Testis (tissue), 3 donors: ENCODE measurements around the gene U2SURP. TPM values are rescaled to one million over a fixed set of nuclear protein-coding genes. Genes with fewer than 3 reads are reported as not detected.

Source experiments
- DNase-seq: peaks from one replicate; pipeline ENCODE4 v3.0.0-alpha.2; 2019
- H3K27ac ChIP-seq, 2 donors: fragments of 200-600 bp; sonication (generic); one replicate each; pipeline ENCODE4 v1.5.1; 2019
- H3K27me3 ChIP-seq: fragments of 200-600 bp; sonication (generic); one replicate; pipeline ENCODE4 v1.5.1; 2019
- H3K36me3 ChIP-seq: fragments of 200-600 bp; sonication (generic); one replicate; pipeline ENCODE4 v1.5.1; 2017; ENCODE audit warnings: low read depth; ENCODE audit errors: missing control alignments
- H3K4me1 ChIP-seq: fragments of 200-600 bp; sonication (generic); one replicate; pipeline ENCODE4 v1.5.1; 2019
- H3K4me3 ChIP-seq, 2 donors: fragments of 200-600 bp; sonication (generic); one replicate each; pipeline ENCODE4 v1.5.1; 2017 to 2019
- H3K9me3 ChIP-seq: fragments of 200-600 bp; sonication (generic); one replicate; pipeline ENCODE4 v1.5.1; 2017
- POLR2A ChIP-seq: fragments of 450-650 bp; IDR thresholded peaks from one replicate; pipeline ENCODE4 v1.6.1; 2017; ENCODE audit warnings: antibody characterized with exemption, mild to moderate bottlenecking, moderate library complexity
- WGBS, 2 donors: methylation state at CpG; one replicate each; pipeline ENCODE4 v1.1.5; 2018; 5-methylcytosine and 5-hydroxymethylcytosine counted together
- intact Hi-C: fragments of 100-400 bp; cut with DNase I; formaldehyde crosslinking; loops from one replicate; pipeline ENCODE4 v1.15.1; 2023; ENCODE audit warnings: low total_unique reads
- polyA plus RNA-seq: library from polyadenylated mRNA; stranded (reverse); fragments of 350-450 nt; fragmentation: Illumina TruSeq; extraction: RNeasy Lipid Tissue Mini Kit (QIAGEN cat#74804); gene quantifications from one replicate; pipeline ENCODE4 v1.2.3, GENCODE V29; 2014; ENCODE audit warnings: low read depth, low replicate concordance; ENCODE audit not compliant: insufficient read depth
- total RNA-seq, 2 donors: library from RNA; depleted of rRNA; stranded (reverse); fragments of >200 nt; gene quantifications; one replicate each; pipeline ENCODE4 v1.2.3, GENCODE V29; 2016
- TF ChIP-seq, protein P1 (sequence below), 3 experiments: fragments of 450-650 bp in 2 of 3; fragments of 200-600 bp in 1 of 3; sonication (generic) in 1 of 3; IDR thresholded peaks; one replicate each; pipeline ENCODE4 v1.5.1; 2016 to 2019; ENCODE audit warnings: antibody characterized with exemption in 3 of 3, mild to moderate bottlenecking in 2 of 3, moderate library complexity in 1 of 3

U2SURP gene
- total and polyA plus RNA-seq, 3 donors from 2014 or later = 38.1 to 112 (median 110) TPM

DNA sequence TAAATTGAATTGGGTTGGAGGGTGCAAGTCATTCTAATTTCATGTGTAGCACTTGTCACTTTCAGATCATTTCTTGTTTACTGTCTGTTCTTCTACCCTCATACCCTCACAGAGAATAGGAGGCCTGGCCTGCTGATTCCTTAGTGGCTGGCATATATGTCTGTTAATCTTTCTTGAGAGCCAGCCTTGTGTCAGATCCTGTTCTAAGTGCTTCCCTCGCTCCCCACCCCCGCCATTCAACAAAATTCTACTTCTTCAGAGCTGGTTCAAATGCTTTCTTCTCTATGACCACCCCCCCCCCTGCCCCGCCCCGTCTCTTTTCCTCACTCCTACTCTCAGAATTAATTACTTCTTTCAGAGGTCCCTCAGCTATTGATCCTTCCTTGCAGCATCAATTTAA is 1.5 kb upstream of the U2SURP start:
- Histone ChIP-seq H3K27ac (peak overlapping the region; percentile 86 to 95), H3K9me3 (no peaks in the 10 kb centered on the region), H3K4me1 (peaks cover 9% of the 10 kb centered on the region), H3K4me3 (no peak overlapping the region), H3K36me3 (no peaks in the 10 kb centered on the region), H3K27me3 (no peaks in the 10 kb centered on the region)
- TF ChIP-seq, protein P1, sequence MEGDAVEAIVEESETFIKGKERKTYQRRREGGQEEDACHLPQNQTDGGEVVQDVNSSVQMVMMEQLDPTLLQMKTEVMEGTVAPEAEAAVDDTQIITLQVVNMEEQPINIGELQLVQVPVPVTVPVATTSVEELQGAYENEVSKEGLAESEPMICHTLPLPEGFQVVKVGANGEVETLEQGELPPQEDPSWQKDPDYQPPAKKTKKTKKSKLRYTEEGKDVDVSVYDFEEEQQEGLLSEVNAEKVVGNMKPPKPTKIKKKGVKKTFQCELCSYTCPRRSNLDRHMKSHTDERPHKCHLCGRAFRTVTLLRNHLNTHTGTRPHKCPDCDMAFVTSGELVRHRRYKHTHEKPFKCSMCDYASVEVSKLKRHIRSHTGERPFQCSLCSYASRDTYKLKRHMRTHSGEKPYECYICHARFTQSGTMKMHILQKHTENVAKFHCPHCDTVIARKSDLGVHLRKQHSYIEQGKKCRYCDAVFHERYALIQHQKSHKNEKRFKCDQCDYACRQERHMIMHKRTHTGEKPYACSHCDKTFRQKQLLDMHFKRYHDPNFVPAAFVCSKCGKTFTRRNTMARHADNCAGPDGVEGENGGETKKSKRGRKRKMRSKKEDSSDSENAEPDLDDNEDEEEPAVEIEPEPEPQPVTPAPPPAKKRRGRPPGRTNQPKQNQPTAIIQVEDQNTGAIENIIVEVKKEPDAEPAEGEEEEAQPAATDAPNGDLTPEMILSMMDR (IDR thresholded peaks at IDR 0.05) = no peak
- no peak for TF ChIP-seq POLR2A
- no peak for DNase-seq
- intact Hi-C loops = loop anchor here (10.0 kb wide), 1 partner anchor 405 kb away; the partner anchor contains the start of gene PLS1
- WGBS, 2 donors = 46 to 49% methylated on average over 4 of the region's 4 CpGs

DNA sequence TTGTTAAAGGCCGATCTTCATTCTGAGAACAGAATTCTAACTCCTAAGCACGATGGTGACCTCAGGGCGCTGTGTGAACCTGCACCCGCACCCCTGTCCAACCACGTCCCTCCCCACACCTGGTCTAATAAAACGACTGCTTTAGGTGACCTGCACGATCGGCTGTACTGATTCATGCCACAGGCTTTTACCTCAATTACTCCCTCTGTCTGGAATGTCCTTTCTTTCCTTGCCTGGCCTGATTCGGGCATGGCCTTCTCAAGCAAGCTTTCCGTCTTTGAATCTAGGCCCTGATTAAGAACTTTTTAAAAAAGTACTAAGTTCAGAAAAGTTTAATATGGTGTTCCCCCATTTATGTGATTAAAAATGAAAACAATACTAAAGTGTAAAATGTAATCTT is 842 bp upstream of the U2SURP start:
- WGBS, 2 donors = 10 to 12% methylated on average over 10 of the region's 10 CpGs
- TF ChIP-seq, protein P1 (IDR thresholded peaks at IDR 0.05) = no peak
- no peak for TF ChIP-seq POLR2A
- intact Hi-C loops = no loop called here
- Histone ChIP-seq H3K4me3 (peak overlapping the region; percentile 83 to 94), H3K9me3 (no peaks in the 10 kb centered on the region), H3K27ac (peak overlapping the region; percentile 86 to 95), H3K36me3 (no peaks in the 10 kb centered on the region), H3K27me3 (no peaks in the 10 kb centered on the region), H3K4me1 (peaks cover 9% of the 10 kb centered on the region)
- DNase-seq = peak; percentile 20

DNA sequence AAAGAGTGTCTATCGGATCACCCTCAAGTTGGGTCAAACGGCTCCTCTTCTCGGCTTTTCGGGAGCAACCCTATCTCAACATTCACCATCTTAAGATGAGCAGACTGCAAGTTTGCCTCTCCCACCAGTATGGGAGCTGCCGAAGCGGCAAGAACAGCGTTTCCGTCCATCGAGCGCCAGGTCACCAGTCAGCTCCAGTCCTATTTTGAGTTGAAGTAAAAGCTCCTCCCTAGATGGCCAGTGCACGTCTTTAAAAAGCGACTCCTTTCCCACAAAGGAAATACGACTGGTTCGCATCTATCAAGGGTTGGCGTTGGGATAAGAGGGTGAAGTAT is 369 bp upstream of the U2SURP start:
- Histone ChIP-seq H3K27me3 (no peaks in the 10 kb centered on the region), H3K27ac (peak overlapping the region; percentile 86 to 95), H3K36me3 (no peaks in the 10 kb centered on the region), H3K9me3 (no peaks in the 10 kb centered on the region), H3K4me3 (peak overlapping the region; percentile 83 to 94), H3K4me1 (peaks cover 9% of the 10 kb centered on the region)
- no peak for DNase-seq
- intact Hi-C loops = no loop called here
- WGBS, 2 donors = 0% methylated on average over 11 to 15 of the region's 15 CpGs
- no peak for TF ChIP-seq POLR2A
- TF ChIP-seq, protein P1 (IDR thresholded peaks at IDR 0.05) = no peak

DNA sequence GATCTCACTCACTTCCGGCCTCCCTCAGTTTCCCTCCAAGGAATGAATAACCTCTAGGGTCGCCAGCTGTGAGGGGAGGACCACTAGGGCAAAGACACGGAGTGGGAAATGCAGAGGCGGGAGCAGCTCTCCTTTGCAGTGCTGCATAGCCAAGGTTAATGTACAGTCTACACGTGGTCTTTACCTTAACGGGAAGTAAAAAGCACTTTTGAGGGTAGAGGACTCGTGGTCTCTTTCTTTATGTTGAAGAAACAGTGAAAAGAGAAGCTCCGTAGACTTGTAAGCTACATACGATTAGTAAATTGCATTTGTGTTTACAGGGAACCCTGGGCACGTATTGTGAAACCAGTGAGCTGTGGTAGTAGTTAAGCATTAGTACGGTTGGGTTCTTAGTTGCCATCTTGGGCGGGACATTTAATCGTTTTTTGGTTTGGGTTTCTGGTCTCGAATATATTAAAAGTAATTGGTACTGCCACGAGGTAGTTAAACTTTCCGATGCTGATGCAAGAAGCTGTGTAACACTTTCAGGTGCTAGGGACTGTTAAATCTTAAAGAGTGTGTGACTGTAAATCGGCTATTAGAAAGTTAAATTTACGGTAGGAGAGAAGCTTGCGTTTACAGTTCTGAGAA is 828 bp downstream of the U2SURP start:
- Histone ChIP-seq H3K9me3 (no peaks in the 10 kb centered on the region), H3K4me1 (peaks cover 9% of the 10 kb centered on the region), H3K27me3 (no peaks in the 10 kb centered on the region), H3K27ac (peak overlapping the region; percentile 86 to 95), H3K4me3 (peak overlapping the region; percentile 83 to 94), H3K36me3 (no peaks in the 10 kb centered on the region)
- no peak for DNase-seq
- TF ChIP-seq, protein P1 (IDR thresholded peaks at IDR 0.05) = no peak
- no peak for TF ChIP-seq POLR2A
- intact Hi-C loops = no loop called here
- WGBS, 2 donors = 1 to 2% methylated on average over 19 of the region's 19 CpGs

DNA sequence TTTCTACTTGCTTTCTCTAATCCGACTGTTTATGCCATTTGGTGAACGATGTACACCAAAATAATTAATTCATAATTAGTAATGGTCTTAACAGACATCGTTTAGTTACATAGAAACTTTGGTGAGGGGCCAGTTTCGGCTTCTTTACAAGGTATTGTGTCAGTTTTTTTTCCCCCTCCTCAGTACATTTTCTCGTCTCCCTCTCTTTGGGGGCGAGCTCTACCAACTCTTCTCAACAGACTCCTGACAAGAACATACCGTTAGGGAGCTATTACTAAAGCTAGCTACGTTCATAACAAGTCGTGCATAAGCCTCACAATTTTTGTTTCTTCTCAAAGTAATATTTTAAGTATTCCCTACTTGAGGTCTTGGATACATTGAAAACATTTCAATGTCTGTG is 1.4 kb downstream of the U2SURP start:
- no peak for DNase-seq
- H3K9me3 ChIP-seq = no peaks in the 10 kb centered on the region
- H3K4me1 ChIP-seq = peaks cover 9% of the 10 kb centered on the region
- TF ChIP-seq, protein P1 (IDR thresholded peaks at IDR 0.05) = no peak
- TF ChIP-seq POLR2A = no peak
- peak overlapping the region in 1 of 2 donors; percentile 95 for H3K27ac ChIP-seq
- intact Hi-C loops = no loop called here
- H3K36me3 ChIP-seq = no peaks in the 10 kb centered on the region
- no peaks in the 10 kb centered on the region for H3K27me3 ChIP-seq
- 4 to 7% methylated on average over 9 of the region's 9 CpGs for WGBS, 2 donors
- H3K4me3 ChIP-seq = peak overlapping the region; percentile 83 to 94
